ENCODE results near the gene BICDL1. TPM values are rescaled to one million over a fixed set of nuclear protein-coding genes. Genes with fewer than 3 reads are reported as not detected.
"Not testable (repeated sequence)": the region's sequence is repeated elsewhere in the genome, so short reads cannot be mapped to it uniquely, and the experiment has no call there.

BICDL1 gene
- total RNA-seq, 2 experiments from 2014 or later: 51.2 to 65.9 TPM

DNA sequence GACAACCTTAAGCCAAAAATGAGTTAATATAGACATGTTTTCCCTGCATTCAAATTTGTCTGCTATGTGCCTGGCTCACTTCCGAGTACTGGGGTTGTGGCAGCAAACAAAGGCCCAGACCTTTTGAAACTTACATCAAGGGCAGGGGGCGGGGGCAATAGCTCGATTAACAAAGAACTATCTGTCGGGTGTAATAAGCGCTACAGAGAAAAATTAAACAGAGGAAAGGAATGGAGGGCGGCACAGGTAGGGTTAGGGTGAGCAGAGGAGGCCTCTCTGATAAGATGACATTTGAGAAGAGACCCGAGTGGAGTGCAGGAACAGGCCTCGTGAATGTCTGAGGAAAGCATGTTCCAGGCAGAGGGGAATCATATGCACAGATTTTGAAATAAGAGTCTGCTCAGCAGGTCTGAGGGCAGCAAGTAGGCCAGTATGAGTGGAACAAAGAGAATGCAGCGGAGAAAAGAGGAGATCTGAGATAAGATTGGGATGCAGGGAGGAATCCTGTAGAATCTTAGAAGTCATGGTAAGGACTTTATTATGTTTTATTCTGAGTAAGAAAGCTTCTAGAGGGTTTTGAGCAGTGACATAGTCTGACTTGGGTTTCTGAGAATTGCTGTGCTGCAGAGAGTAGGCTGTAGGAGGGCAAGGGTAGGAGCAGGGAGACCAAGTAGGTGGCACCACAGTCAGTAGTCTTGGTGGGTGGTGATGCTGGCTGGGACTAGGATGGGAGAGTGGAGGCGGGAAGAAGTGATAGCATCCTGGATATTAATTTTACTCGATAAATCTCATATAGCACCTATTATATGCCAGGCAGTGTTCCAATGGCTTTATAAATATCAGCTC is 52.6 kb downstream of the BICDL1 start:
- POLR2A ChIA-PET: no interaction called here
- peaks cover 18% of the 10 kb centered on the region for H3K36me3 Mint-ChIP-seq (ENCODE audit: low read depth)
- H3K27me3 Mint-ChIP-seq: no peaks in the 10 kb centered on the region
- H3K27ac Mint-ChIP-seq: peak overlapping the region; percentile 50
- no peak overlapping the region for H3K4me3 Mint-ChIP-seq
- no peaks in the 10 kb centered on the region for H3K9me3 Mint-ChIP-seq
- peak; percentile 22 for DNase-seq
- peaks cover 14% of the 10 kb centered on the region for H3K4me1 Mint-ChIP-seq
- CTCF ChIA-PET: interaction anchor here (1.3 to 1.4 kb wide), 2 partner anchors 23 to 30 kb away, joined by 3 to 5 read pairs; no protein-coding TSS in a partner anchor

DNA sequence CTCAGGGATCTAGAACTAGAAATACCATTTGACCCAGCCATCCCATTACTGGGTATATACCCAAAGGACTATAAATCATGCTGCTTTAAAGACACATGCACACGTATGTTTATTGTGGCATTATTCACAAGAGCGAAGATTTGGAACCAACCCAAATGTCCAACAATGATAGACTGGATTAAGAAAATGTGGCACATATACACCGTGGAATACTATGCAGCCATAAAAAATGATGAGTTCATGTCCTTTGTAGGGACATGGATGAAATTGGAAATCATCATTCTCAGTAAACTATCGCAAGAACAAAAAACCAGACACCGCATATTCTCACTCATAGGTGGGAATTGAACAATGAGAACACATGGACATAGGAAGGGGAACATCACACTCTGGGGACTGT is 56.3 kb downstream of the BICDL1 start:
- Mint-ChIP-seq H3K36me3 (ENCODE audit: low read depth) (peaks cover 16% of the 10 kb centered on the region), H3K4me1 (peaks cover 29% of the 10 kb centered on the region)
- POLR2A ChIA-PET, H3K4me3 Mint-ChIP-seq, DNase-seq, H3K9me3 Mint-ChIP-seq, H3K27me3 Mint-ChIP-seq, H3K27ac Mint-ChIP-seq: not testable (repeated sequence)
- CTCF ChIA-PET: interaction anchor here (1.1 kb wide), 1 partner anchor 13 kb away, joined by 3 read pairs; no protein-coding TSS in a partner anchor

GRCh38 chr12:120047072-120047471 is 58.0 kb downstream of the BICDL1 start:
- Mint-ChIP-seq H3K36me3 (ENCODE audit: low read depth) (peaks cover 19% of the 10 kb centered on the region), H3K27ac (no peak overlapping the region), H3K27me3 (no peaks in the 10 kb centered on the region), H3K4me3 (no peak overlapping the region), H3K9me3 (no peaks in the 10 kb centered on the region), H3K4me1 (peaks cover 20% of the 10 kb centered on the region)
- ChIA-PET POLR2A (interaction anchor here (0.6 to 0.7 kb wide), 2 partner anchors 40 to 58 kb away, joined by 3 read pairs; partner anchors contain the start of gene BICDL1), CTCF (interaction anchor here (1.2 kb wide), 1 partner anchor 12 kb away, joined by 4 read pairs; no protein-coding TSS in a partner anchor)
- DNase-seq: no peak

GRCh38 chr12:120048263-120048662 is 59.2 kb downstream of the BICDL1 start:
- peaks cover 2% of the 10 kb centered on the region for H3K9me3 Mint-ChIP-seq
- DNase-seq: no peak
- H3K27ac Mint-ChIP-seq: peak overlapping the region; percentile 67
- no peaks in the 10 kb centered on the region for H3K27me3 Mint-ChIP-seq
- no peak overlapping the region for H3K4me3 Mint-ChIP-seq
- peaks cover 21% of the 10 kb centered on the region for H3K36me3 Mint-ChIP-seq (ENCODE audit: low read depth)
- ChIA-PET CTCF (interaction anchor here (0.9 to 1.3 kb wide), 3 partner anchors 9 to 153 kb away, joined by 3 to 4 read pairs (median 3); partner anchors contain the start of gene RPLP0), POLR2A (interaction anchor here (0.6 kb wide), 1 partner anchor 1613 kb away, joined by 4 read pairs; no protein-coding TSS in a partner anchor)
- peaks cover 27% of the 10 kb centered on the region for H3K4me1 Mint-ChIP-seq

GRCh38 chr12:120049426-120049825 is 60.4 kb downstream of the BICDL1 start:
- H3K4me3 Mint-ChIP-seq: no peak overlapping the region
- H3K4me1 Mint-ChIP-seq: peaks cover 28% of the 10 kb centered on the region
- no peaks in the 10 kb centered on the region for H3K27me3 Mint-ChIP-seq
- ChIA-PET CTCF (interaction anchor here (1.0 kb wide), 1 partner anchor 185 kb away, joined by 3 read pairs; no protein-coding TSS in a partner anchor), POLR2A (interaction anchor here (0.6 kb wide), 1 partner anchor 54 kb away, joined by 3 read pairs; no protein-coding TSS in a partner anchor)
- no peak for DNase-seq
- H3K36me3 Mint-ChIP-seq (ENCODE audit: low read depth): peaks cover 17% of the 10 kb centered on the region
- H3K9me3 Mint-ChIP-seq: peaks cover 2% of the 10 kb centered on the region
- H3K27ac Mint-ChIP-seq: no peak overlapping the region

DNA sequence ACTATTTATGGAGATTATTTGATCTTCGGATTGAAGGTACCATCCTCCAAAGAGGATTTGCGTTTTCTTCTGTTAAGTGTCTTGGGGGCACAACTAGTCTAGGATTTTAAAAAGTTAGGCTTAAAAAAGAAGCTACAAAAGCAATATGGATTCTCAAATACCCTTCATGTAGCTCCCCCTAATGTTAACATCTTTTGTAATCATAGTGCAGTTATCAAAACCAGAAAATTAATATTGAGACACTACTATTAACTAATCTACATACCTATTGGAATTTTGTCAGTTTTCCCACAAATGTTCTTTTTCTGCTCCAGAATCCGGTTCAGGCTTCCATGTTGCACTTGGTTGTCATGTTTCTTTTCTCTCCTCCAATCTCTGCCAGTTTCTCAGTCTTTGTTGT is 62.5 kb downstream of the BICDL1 start:
- POLR2A ChIA-PET: no interaction called here
- CTCF ChIA-PET: interaction anchor here (1.0 kb wide), 1 partner anchor 14 kb away, joined by 3 read pairs; no protein-coding TSS in a partner anchor
- Mint-ChIP-seq H3K4me1 (peaks cover 30% of the 10 kb centered on the region), H3K36me3 (ENCODE audit: low read depth) (peaks cover 13% of the 10 kb centered on the region), H3K27me3 (no peaks in the 10 kb centered on the region), H3K4me3 (no peak overlapping the region), H3K9me3 (peaks cover 2% of the 10 kb centered on the region), H3K27ac (no peak overlapping the region)
- DNase-seq: no peak

DNA sequence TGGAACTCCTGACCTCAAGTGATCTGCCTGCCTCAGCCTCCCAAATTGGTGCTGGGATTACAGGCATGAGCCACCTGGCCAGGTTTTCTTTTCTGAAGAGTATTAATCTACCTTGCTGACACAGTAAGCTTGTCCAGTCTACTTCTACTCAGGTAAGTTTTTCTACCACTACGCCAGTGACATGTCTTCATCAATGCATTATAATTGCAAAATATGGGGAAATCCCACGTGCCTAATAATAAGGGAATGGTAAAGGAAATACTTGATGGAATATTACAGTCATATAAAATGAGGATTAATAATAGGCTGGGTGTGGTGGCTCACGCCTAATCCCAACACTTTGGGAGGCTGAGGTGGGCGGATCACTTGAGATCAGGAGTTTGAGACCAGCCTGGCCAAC is 65.3 kb downstream of the BICDL1 start:
- H3K4me3 Mint-ChIP-seq: no peak overlapping the region
- no peaks in the 10 kb centered on the region for H3K27me3 Mint-ChIP-seq
- ChIA-PET CTCF (interaction anchor here (0.7 kb wide), 1 partner anchor 9 kb away, joined by 3 read pairs; no protein-coding TSS in a partner anchor), POLR2A (no interaction called here)
- no peak for DNase-seq
- H3K27ac Mint-ChIP-seq: no peak overlapping the region
- peaks cover 2% of the 10 kb centered on the region for H3K9me3 Mint-ChIP-seq
- H3K36me3 Mint-ChIP-seq (ENCODE audit: low read depth): peaks cover 13% of the 10 kb centered on the region
- H3K4me1 Mint-ChIP-seq: peaks cover 17% of the 10 kb centered on the region

DNA sequence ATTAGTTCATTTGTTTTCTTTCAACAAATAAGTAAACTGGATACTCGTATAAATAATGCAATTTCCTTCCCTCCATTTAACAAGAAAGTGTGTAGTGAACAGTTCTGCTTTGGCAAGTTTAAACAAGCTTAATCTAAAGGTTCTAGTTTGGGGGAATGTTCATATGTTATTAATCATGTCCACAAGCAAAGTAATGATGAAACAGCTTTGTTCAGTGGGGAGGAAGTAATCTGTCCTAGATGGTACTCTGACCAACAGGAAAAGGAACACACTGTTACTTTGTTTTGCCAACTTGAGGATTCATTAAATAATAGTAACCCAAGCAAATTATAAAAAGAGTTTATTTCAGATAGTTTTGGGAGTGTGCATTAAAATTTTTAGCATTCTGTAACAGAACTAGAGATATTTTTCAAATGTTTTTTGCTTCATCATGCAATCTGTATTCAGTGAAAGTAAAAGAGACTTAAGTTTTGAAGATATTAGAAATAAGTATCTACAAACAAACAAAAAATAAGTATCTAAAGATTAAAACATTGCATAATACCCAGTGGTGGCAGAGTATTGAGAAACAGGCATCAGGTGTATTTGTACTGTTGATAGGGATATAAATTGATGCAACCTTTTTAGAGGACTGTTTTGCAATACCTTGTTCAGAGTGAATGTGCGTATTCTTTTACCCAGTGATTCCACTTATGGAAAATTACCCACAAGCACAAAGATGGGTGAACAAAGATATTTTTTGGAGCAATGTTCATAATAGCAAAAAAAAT is 66.4 kb downstream of the BICDL1 start:
- ChIA-PET POLR2A (no interaction called here), CTCF (no interaction called here)
- Mint-ChIP-seq H3K9me3 (peaks cover 2% of the 10 kb centered on the region), H3K4me1 (peaks cover 17% of the 10 kb centered on the region), H3K27ac (no peak overlapping the region), H3K27me3 (no peaks in the 10 kb centered on the region), H3K4me3 (no peak overlapping the region), H3K36me3 (ENCODE audit: low read depth) (peaks cover 13% of the 10 kb centered on the region)
- DNase-seq: no peak

DNA sequence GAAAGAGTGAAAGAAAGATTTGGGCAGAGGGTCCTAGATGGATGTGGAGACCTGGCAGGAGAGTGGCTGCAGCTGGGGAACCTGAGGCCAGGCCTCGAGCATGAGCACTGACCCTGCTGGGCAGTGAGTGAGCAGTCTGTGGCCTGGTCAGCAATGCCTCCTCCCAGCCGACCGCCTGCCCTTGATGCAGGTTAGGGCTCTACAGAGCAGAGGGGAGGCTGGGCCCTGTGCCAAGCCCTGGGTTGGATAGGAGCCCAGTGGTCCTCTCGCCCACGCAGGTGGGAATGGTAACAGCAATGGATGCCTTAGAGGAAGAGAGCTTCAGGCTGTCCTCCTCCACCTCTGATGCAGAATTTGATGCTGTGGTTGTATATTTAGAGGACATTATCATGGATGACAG is 67.7 kb downstream of the BICDL1 start:
- POLR2A ChIA-PET: no interaction called here
- DNase-seq: no peak
- Mint-ChIP-seq H3K36me3 (ENCODE audit: low read depth) (peaks cover 10% of the 10 kb centered on the region), H3K4me3 (no peak overlapping the region), H3K4me1 (peaks cover 15% of the 10 kb centered on the region), H3K9me3 (peaks cover 2% of the 10 kb centered on the region), H3K27ac (no peak overlapping the region), H3K27me3 (no peaks in the 10 kb centered on the region)
- CTCF ChIA-PET: interaction anchor here (0.6 to 1.4 kb wide), 2 partner anchors 14 to 144 kb away, joined by 4 to 6 read pairs; partner anchors contain the start of gene RPLP0

DNA sequence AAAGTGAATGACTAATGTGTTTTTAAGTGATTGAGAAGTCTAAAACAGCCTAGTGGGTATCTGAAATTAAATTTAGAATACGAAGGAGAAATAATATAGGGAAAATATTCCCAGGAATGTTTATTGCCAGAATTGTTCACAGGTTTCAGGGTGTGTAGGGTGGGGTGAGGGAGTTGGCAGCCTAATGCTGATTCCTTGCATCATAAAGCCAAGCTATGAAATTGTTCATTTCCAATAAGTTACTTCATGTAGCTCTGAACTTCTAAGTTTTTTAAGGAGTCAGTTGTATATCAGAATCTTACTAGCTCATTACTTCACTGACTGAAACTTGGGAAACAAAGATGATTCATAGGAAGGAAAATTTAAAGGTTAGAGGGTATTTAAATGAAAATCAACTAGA is 71.2 kb downstream of the BICDL1 start:
- no peak overlapping the region for H3K4me3 Mint-ChIP-seq
- H3K9me3 Mint-ChIP-seq: no peaks in the 10 kb centered on the region
- no peak for DNase-seq
- ChIA-PET CTCF (interaction anchor here (0.6 kb wide), 1 partner anchor 41 kb away, joined by 3 read pairs; no protein-coding TSS in a partner anchor), POLR2A (no interaction called here)
- peaks cover 20% of the 10 kb centered on the region for H3K36me3 Mint-ChIP-seq (ENCODE audit: low read depth)
- H3K27me3 Mint-ChIP-seq: no peaks in the 10 kb centered on the region
- peaks cover 4% of the 10 kb centered on the region for H3K4me1 Mint-ChIP-seq
- H3K27ac Mint-ChIP-seq: no peak overlapping the region

DNA sequence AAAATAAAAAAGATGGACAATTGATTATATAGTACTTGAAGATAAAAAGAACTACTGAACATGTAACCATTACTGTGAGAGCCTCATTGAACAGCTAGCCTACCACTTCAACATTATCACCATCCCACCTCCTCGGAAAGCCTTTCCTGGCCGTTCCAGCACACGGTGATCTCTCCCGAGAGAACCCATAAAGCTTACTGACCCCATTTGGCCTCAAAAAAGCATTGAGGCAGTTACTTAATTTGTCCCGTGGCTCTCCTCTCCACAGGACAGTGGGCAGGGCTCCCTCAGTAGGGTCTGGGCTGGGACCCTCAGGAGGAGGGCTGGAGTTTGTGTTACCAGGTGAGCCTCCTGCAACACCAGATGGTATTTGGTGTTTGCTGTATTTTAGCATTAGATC is 71.7 kb downstream of the BICDL1 start:
- ChIA-PET CTCF (interaction anchor here (0.6 kb wide), 1 partner anchor 42 kb away, joined by 3 read pairs; no protein-coding TSS in a partner anchor), POLR2A (no interaction called here)
- Mint-ChIP-seq H3K4me1 (peaks cover 4% of the 10 kb centered on the region), H3K9me3 (no peaks in the 10 kb centered on the region), H3K27me3 (no peaks in the 10 kb centered on the region), H3K4me3 (no peak overlapping the region), H3K36me3 (ENCODE audit: low read depth) (peaks cover 20% of the 10 kb centered on the region), H3K27ac (no peak overlapping the region)
- no peak for DNase-seq

GRCh38 chr12:120061575-120062214 is 72.7 kb downstream of the BICDL1 start:
- H3K9me3 Mint-ChIP-seq: no peaks in the 10 kb centered on the region
- no peaks in the 10 kb centered on the region for H3K27me3 Mint-ChIP-seq
- H3K27ac Mint-ChIP-seq: no peak overlapping the region
- POLR2A ChIA-PET: no interaction called here
- DNase-seq: no peak
- CTCF ChIA-PET: no interaction called here
- peaks cover 25% of the 10 kb centered on the region for H3K36me3 Mint-ChIP-seq (ENCODE audit: low read depth)
- peaks cover 4% of the 10 kb centered on the region for H3K4me1 Mint-ChIP-seq
- H3K4me3 Mint-ChIP-seq: no peak overlapping the region

Data from activated CD4-positive, alpha-beta T cell treated with anti-CD3 and anti-CD28 coated beads, Interleukin-2, amount 10 ng/mL, durations not matched to agents 7 days and 5 days (primary cell).